Small intestine (tissue), 7 donors: ENCODE results near the gene HELB. TPM values are rescaled to one million over a fixed set of nuclear protein-coding genes. Genes with fewer than 3 reads are reported as not detected.
A peak's percentile ranks its signal among the peaks of the same experiment; 100 is the strongest.

ENCODE experiments used
- DNase-seq, 2 donors: peaks; one replicate each; pipeline versions ENCODE4 v3.0.0 to v3.0.0-alpha.2; 2013
- FAIRE-seq: peaks from 2 replicates; lab custom pipeline; 2012; peaks lifted over from hg19 to GRCh38; lab: Jason Lieb, UNC
- H3K27ac ChIP-seq, 3 donors: one replicate each; pipeline ENCODE4 v1.5.1; 2013; ENCODE audit warnings: low read length in 2 of 3, mild to moderate bottlenecking in 2 of 3, control low read depth in 1 of 3, inconsistent platforms in 1 of 3, low read depth in 1 of 3, moderate library complexity in 1 of 3
- H3K27me3 ChIP-seq, 3 donors: one replicate each; pipeline ENCODE4 v1.6.1; 2013; ENCODE audit warnings: low read length in 3 of 3, inconsistent platforms in 1 of 3; ENCODE audit not compliant: control insufficient read depth in 3 of 3, insufficient read depth in 3 of 3
- H3K36me3 ChIP-seq, 3 donors: one replicate each; pipeline ENCODE4 v1.6.1; 2013; ENCODE audit warnings: low read length in 3 of 3, inconsistent platforms in 1 of 3, low read depth in 1 of 3, mild to moderate bottlenecking in 1 of 3, moderate library complexity in 1 of 3; ENCODE audit not compliant: control insufficient read depth in 3 of 3, insufficient read depth in 2 of 3
- H3K4me1 ChIP-seq, 3 donors: one replicate each; pipeline ENCODE4 v1.6.1; 2013; ENCODE audit warnings: low read length in 2 of 3, inconsistent platforms in 1 of 3, low read depth in 1 of 3, mild to moderate bottlenecking in 1 of 3, moderate library complexity in 1 of 3; ENCODE audit not compliant: control insufficient read depth in 3 of 3, insufficient read depth in 2 of 3
- H3K4me3 ChIP-seq, 3 donors: one replicate each; pipeline ENCODE4 v1.5.1; 2013; ENCODE audit warnings: low read length in 3 of 3, control low read depth in 1 of 3, inconsistent platforms in 1 of 3, low read depth in 1 of 3, mild to moderate bottlenecking in 1 of 3, moderate library complexity in 1 of 3
- H3K9me3 ChIP-seq, 2 donors: one replicate each; pipeline ENCODE4 v1.6.1; 2013; ENCODE audit warnings: low read depth in 1 of 2, low read length in 1 of 2; ENCODE audit not compliant: control insufficient read depth in 2 of 2, insufficient read depth in 1 of 2
- whole genome bisulfite sequencing, 3 donors: extraction: QIAGEN DNeasy Blood & Tissue Kit; methylation state at CpG; one replicate each; pipeline ENCODE4 v1.1.7; 2013; 5-methylcytosine and 5-hydroxymethylcytosine counted together
- polyA plus RNA-seq, 4 donors: library from polyadenylated mRNA; stranded (reverse) in 3 of 4; unstranded in 1 of 4; fragments of 200-250 nt in 3 of 4; fragments of 120-200 nt in 1 of 4; gene quantifications; one replicate each; pipeline versions ENCODE4 v1.2.1 to v1.2.3, GENCODE V29; 2013
- donor health status: healthy with polysubstance abuse.
- donor health status: control.
- donor health status: control.
- donor health status: Bipolar disorder and iron deficiency.
- donor health status: healthy.

HELB gene
- polyA plus RNA-seq, 4 donors, result 0.27 to 3.9 (median 0.62) TPM

GRCh38 chr12:66352197-66352596 lies 49.9 kb downstream of the HELB start:
- FAIRE-seq (no peak), DNase-seq (peak; percentile 16 to 37)
- Histone ChIP-seq H3K27ac (no peak overlapping the region), H3K9me3 (no peaks in the 10 kb centered on the region), H3K4me3 (no peak overlapping the region), H3K27me3 (no peaks in the 10 kb centered on the region), H3K36me3 (peaks cover 0 to 5% (median 0%) of the 10 kb centered on the region in 3 donors), H3K4me1 (no peaks in the 10 kb centered on the region)
- WGBS, 3 donors, result 83 to 91% (median 90%) methylated on average over 9 of the region's 9 CpGs

- Histone ChIP-seq H3K4me1 (no peaks in the 10 kb centered on the region), H3K27ac (no peak overlapping the region), H3K27me3 (no peaks in the 10 kb centered on the region), H3K36me3 (peaks cover 0 to 5% (median 0%) of the 10 kb centered on the region in 3 donors), H3K4me3 (no peak overlapping the region), H3K9me3 (no peaks in the 10 kb centered on the region)
- no peak for DNase-seq
- FAIRE-seq, result no peak
- WGBS, 3 donors, result 95 to 98% (median 97%) methylated on average over 8 of the region's 8 CpGs
These were observed 50.6 kb downstream of the HELB start for GRCh38 chr12:66352899-66353298.

GRCh38 chr12:66354291-66354690 lies 52.0 kb downstream of the HELB start:
- 85 to 90% (median 87%) methylated on average over 6 of the region's 6 CpGs for WGBS, 3 donors
- FAIRE-seq, result no peak
- no peaks in the 10 kb centered on the region for H3K27me3 ChIP-seq

GRCh38 chr12:66359300-66359699 lies 57.0 kb downstream of the HELB start:
- FAIRE-seq, result no peak
- Histone ChIP-seq H3K27ac (no peak overlapping the region), H3K36me3 (peaks cover 0 to 2% (median 0%) of the 10 kb centered on the region in 3 donors), H3K4me3 (no peak overlapping the region), H3K27me3 (no peaks in the 10 kb centered on the region), H3K4me1 (no peaks in the 10 kb centered on the region), H3K9me3 (no peaks in the 10 kb centered on the region)
- no peak for DNase-seq

More at GRCh38 chr12:66354291-66354690, 52.0 kb downstream of the HELB start:
- no peaks in the 10 kb centered on the region for H3K9me3 ChIP-seq
- no peak overlapping the region for H3K4me3 ChIP-seq
- H3K4me1 ChIP-seq, result no peaks in the 10 kb centered on the region
- no peak overlapping the region for H3K27ac ChIP-seq
- DNase-seq, result no peak
- H3K36me3 ChIP-seq, result peaks cover 0 to 7% (median 0%) of the 10 kb centered on the region in 3 donors

- no peak overlapping the region for H3K4me3 ChIP-seq
- H3K9me3 ChIP-seq, result no peaks in the 10 kb centered on the region
- 93 to 98% (median 93%) methylated on average over 4 of the region's 4 CpGs for WGBS, 3 donors
- no peaks in the 10 kb centered on the region for H3K4me1 ChIP-seq
- FAIRE-seq, result no peak
- no peak overlapping the region for H3K27ac ChIP-seq
- peaks cover 0 to 2% (median 0%) of the 10 kb centered on the region in 3 donors for H3K36me3 ChIP-seq
- DNase-seq, result no peak
- H3K27me3 ChIP-seq, result no peaks in the 10 kb centered on the region
These were observed 59.4 kb downstream of the HELB start for GRCh38 chr12:66361703-66362102.

- H3K36me3 ChIP-seq, result no peaks in the 10 kb centered on the region
- H3K27me3 ChIP-seq, result no peaks in the 10 kb centered on the region
- H3K9me3 ChIP-seq, result no peaks in the 10 kb centered on the region
- H3K27ac ChIP-seq, result no peak overlapping the region
- no peak overlapping the region for H3K4me3 ChIP-seq
- 73 to 89% (median 86%) methylated on average over 3 of the region's 3 CpGs for WGBS, 3 donors
- no peaks in the 10 kb centered on the region for H3K4me1 ChIP-seq
- no peak for FAIRE-seq
- no peak for DNase-seq
These were observed 63.6 kb downstream of the HELB start for GRCh38 chr12:66365718-66366490.

GRCh38 chr12:66367015-66367667 lies 64.8 kb downstream of the HELB start:
- Histone ChIP-seq H3K36me3 (peaks cover 0 to 2% (median 0%) of the 10 kb centered on the region in 3 donors), H3K4me1 (no peaks in the 10 kb centered on the region), H3K9me3 (no peaks in the 10 kb centered on the region), H3K4me3 (no peak overlapping the region), H3K27ac (no peak overlapping the region), H3K27me3 (no peaks in the 10 kb centered on the region)
- FAIRE-seq (no peak), DNase-seq (no peak)
- 50 to 64% (median 64%) methylated on average over 3 of the region's 3 CpGs for WGBS, 3 donors

- no peaks in the 10 kb centered on the region for H3K4me1 ChIP-seq
- no peak for FAIRE-seq
- peaks cover 0 to 2% (median 0%) of the 10 kb centered on the region in 3 donors for H3K36me3 ChIP-seq
- 57 to 88% (median 81%) methylated on average over 2 of the region's 2 CpGs for WGBS, 3 donors
- H3K27ac ChIP-seq, result no peak overlapping the region
- no peak overlapping the region for H3K4me3 ChIP-seq
- no peaks in the 10 kb centered on the region for H3K9me3 ChIP-seq
- DNase-seq, result no peak
- H3K27me3 ChIP-seq, result no peaks in the 10 kb centered on the region
These were observed 69.7 kb downstream of the HELB start for GRCh38 chr12:66371982-66372381.
